Activated T-cell treated with anti-CD3 and anti-CD28 coated beads for 1 hour (primary cell): Measurements from ENCODE around the gene SLC6A18.
"Not testable (repeated sequence)": the region's sequence is repeated elsewhere in the genome, so short reads cannot be mapped to it uniquely, and the experiment has no call there.

Experiments used
- DNase-seq: peaks from one replicate; pipeline ENCODE4 v3.0.0-alpha.2; 2020; ENCODE audit warnings: low read depth

The SLC6A18 gene

DNA sequence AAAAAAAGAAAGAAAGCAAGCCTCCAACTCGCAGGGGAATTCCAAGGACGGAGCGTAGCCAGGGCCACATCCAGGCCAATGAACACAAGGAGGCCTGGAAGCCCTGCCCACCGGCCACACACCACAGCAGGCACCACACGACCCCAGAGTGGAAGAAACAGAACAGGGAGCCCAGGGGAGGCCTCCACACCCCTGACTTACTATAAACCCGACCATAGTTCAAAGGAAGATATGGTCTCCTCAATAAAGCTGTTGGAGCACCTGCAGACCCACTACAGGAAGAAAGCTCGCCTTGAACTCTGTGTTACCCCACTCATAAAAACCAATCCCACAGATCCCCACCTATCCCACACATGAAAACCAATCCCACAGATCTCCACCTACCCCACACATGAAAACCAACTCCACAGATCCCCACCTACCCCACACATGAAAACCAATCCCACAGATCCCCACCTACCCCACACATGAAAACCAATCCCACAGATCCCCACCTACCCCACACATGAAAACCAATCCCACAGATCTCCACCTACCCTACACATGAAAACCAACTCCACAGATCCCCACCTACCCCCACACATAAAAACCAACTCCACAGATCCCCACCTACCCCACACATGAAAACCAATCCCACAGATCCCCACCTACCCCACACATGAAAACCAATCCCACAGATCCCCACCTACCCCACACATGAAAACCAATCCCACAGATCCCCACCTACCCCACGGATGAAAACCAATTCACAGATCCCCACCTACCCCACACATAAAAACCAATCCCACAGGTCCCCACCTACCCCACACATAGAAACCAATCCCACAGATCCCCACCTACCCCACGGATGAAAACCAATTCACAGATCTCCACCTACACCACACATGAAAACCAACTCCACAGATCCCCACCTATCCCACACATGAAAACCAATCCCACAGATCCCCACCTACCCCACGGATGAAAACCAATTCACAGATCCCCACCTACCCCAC lies 50.5 kb downstream of the SLC6A18 start:
- DNase-seq: not testable (repeated sequence)

GRCh38 chr5:1276930-1277329 lies 51.7 kb downstream of the SLC6A18 start:
- no peak for DNase-seq

- DNase-seq: no peak
Observed at GRCh38 chr5:1277331-1277730, 52.1 kb downstream of the SLC6A18 start.

DNA sequence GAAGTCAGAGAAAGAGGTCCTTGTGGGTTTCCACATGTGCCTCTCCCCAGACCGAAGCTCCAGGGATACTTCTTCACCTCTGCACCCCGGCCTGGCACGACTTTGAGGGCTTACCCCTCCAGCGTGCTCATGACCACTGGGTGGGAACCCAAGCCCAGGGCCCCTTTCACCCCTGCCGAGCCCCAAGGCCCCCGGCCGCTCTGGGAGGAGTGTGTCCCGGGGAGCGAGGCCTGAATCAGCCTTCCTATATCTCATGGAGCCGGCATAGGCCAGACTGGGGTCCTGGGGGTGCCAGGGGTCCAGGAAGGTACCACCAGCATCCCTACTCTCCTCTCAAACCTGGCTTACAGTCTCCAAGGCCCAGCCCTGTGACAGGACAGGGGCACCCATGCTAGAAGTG lies 52.6 kb downstream of the SLC6A18 start:
- DNase-seq: no peak

DNA sequence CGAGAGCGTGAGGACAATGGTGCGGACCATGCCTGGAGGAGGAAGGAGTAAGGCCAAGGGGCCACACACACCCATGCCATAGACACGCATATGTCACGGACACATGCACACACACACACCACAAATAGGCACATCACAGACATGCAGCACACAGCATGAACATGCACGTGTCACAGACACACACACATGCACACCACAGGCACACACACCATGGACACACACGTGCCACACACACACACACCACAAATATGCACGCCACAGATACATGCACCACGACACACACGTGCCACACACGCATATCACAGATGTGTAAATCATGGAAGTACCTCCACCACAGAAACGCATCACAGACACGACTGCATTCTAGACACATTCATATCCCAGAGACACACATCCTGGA lies 53.0 kb downstream of the SLC6A18 start:
- no peak for DNase-seq

- DNase-seq: no peak
Observed at GRCh38 chr5:1278656-1279442, 53.7 kb downstream of the SLC6A18 start.

GRCh38 chr5:1279443-1280151 lies 54.4 kb downstream of the SLC6A18 start:
- DNase-seq: no peak

GRCh38 chr5:1280177-1281037 lies 55.2 kb downstream of the SLC6A18 start:
- DNase-seq: no peak

DNA sequence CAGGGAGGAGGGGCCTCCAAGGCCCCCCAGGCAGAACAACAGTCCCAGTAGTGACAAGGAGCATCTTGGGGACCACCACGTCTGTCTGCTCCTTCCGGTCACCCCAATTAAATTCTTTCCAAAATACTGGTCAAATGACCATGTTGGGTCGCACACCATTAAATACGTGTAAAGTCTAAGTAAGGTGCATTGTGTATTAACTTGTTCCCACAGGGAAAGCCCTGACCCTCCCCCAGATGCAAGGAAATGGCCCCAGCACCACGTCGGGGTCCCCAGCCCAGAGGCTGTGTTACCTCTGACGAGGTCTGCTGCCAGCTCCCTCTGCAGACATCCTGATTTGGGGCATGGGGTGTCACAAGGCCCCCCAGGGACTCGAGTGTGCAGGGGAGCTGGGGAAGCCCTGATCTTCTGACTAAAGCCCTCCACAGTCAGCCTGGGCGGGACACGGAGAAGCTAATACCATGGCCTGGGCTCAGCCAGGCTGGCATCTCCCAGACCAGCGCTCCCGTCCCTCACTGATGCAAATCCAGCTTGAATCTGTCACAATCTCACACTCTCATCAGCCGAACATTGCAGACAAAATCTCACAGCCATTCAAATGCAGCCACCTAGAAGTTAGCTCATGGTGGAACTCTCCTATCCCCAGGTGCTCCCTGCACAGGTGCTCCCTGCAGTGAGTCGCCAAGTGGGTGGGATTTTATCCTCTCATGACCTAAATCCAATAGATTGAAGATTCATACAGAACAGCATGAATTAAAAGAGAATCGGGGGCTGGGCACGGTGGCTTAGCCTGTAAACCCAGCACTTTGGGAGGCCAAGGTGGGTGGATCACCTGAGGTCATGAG lies 56.1 kb downstream of the SLC6A18 start:
- DNase-seq: no peak

DNA sequence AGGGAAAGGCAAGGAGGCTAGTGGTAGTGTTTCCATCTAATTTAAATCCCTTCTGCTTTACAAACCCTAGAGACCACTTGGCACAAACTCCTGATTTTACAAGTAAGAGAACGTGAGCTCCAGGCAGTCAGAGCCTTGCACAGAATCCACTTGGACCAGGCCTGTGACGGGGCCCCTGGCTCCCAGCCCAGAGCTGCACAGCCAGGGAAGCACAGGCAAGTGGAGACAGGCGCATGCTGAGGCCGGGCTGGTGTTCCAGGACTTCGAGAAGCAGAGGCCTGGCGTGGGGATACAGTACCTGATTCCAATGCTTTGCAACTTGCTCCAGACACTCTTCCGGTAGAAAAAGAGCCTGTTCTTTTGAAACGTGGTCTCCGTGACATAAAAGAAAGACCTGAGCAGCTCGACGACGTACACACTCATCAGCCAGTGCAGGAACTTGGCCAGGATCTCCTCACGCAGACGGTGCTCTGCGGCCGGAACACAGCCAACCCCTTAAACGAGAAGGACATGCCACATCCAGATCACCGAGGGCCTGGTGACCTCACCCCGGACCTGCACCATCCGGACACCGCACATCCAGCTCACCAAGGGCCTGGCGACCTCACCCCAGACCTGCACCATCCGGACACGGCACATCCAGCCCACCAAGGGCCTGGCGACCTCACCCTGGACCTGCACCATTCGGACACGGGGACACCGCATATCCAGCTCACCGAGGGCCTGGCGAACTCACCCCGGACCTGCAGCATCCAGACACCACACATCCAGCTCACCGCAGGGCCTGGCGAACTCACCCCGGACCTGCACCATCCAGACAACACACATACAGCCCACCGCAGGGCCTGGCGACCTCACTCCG lies 57.2 kb downstream of the SLC6A18 start:
- DNase-seq: no peak

- DNase-seq: not testable (repeated sequence)
Observed at GRCh38 chr5:1282993-1283728, 58.0 kb downstream of the SLC6A18 start.

DNA sequence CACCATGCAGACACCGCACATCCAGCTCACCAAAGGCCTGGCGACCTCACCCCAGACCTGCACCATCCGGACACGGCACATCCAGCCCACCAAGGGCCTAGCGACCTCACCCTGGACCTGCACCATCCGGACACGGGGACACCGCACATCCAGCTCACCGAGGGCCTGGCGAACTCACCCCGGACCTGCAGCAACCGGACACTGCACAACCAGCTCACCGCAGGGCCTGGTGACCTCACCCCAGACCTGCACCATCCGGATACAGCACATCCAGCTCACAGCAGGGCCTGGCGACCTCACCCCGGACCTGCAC lies 58.5 kb downstream of the SLC6A18 start:
- DNase-seq: not testable (repeated sequence)

DNA sequence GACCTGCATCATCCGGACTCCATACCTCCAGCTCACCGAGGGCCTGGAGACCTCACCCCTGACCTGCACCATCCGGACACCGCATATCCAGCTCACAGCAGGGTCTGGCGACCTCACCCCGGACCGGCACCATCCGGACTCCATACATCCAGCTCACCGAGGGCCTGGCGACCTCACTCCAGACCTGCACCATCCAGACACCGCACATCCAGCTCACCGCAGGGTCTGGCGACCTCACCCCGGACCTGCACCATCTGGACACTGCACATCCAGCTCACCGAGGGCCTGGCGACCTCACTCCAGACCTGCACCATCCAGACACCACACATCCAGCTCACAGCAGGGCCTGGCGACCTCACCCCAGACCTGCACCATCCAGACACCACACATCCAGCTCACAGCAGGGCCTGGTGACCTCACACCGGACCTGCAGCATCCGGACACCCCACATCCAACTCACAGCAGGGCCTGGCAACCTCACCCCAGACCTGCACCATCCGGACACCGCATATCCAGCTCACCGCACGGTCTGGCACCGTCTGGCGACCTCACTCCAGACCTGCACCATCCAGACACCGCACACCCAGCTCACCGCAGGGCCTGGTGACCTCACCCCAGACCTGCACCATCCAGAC lies 59.3 kb downstream of the SLC6A18 start:
- DNase-seq: not testable (repeated sequence)

- DNase-seq: no peak
Observed at GRCh38 chr5:1285141-1285540, 60.0 kb downstream of the SLC6A18 start.

GRCh38 chr5:1285883-1286291 lies 60.7 kb downstream of the SLC6A18 start:
- DNase-seq: no peak

- no peak for DNase-seq
Observed at GRCh38 chr5:1288439-1289335, 63.5 kb downstream of the SLC6A18 start.

DNA sequence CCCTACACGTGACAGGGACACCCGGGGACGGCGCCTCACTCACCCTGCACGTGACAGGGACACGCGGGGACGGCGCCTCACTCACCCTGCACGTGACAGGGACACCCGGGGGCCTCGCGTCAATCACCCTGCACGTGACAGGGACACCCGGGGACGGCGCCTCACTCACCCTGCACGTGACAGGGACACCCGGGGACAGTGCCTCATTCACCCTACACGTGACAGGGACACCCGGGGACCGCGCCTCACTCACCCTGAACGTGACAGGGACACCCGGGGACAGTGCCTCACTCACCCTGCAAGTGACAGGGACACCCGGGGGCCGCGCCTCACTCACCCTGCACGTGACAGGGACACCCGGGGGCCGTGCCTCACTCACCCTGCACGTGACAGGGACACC lies 64.4 kb downstream of the SLC6A18 start:
- DNase-seq: not testable (repeated sequence)
